Heart right ventricle (tissue), 16 donors: ENCODE measurements around the gene ZNF511. TPM values are rescaled to one million over a fixed set of nuclear protein-coding genes. Genes with fewer than 3 reads are reported as not detected.

Experiments
- ATAC-seq, 8 donors: fragments of 200-7000 bp; cut with Tn5 transposase; one replicate each; pipeline ENCODE4 v1.9.1; 2020; ENCODE audit warnings: mild to moderate bottlenecking in 8 of 8, moderate library complexity in 8 of 8, moderate number of reproducible peaks in 1 of 8
- DNase-seq, 2 donors: peaks; one replicate each; pipeline ENCODE4 v3.0.0-alpha.2; 2020
- H3K27ac ChIP-seq, 10 donors: fragments of 200-600 bp; sonication (generic) in 2 of 10; one replicate each; pipeline versions ENCODE4 v1.5.0 to v1.8.0; 2020 to 2022; ENCODE audit warnings: mild to moderate bottlenecking in 3 of 10
- H3K27me3 ChIP-seq, 7 donors: fragments of 200-600 bp; one replicate each; pipeline ENCODE4 v1.8.0; 2021 to 2022; ENCODE audit warnings: mild to moderate bottlenecking in 2 of 7
- H3K36me3 ChIP-seq, 9 donors: fragments of 200-600 bp; sonication (generic) in 1 of 9; one replicate each; pipeline versions ENCODE4 v1.5.0 to v1.8.0; 2020 to 2022; ENCODE audit warnings: mild to moderate bottlenecking in 2 of 9
- H3K4me1 ChIP-seq, 9 donors: fragments of 200-600 bp; sonication (generic) in 1 of 9; one replicate each; pipeline versions ENCODE4 v1.5.0 to v1.8.0; 2020 to 2022; ENCODE audit warnings: mild to moderate bottlenecking in 4 of 9
- H3K4me3 ChIP-seq, 10 donors: fragments of 200-600 bp; sonication (generic) in 2 of 10; one replicate each; pipeline versions ENCODE4 v1.5.0 to v1.8.0; 2020 to 2022; ENCODE audit warnings: mild to moderate bottlenecking in 7 of 10, moderate library complexity in 2 of 10
- H3K9me3 ChIP-seq, 11 donors: fragments of 200-600 bp in 10 of 11; sonication (generic) in 2 of 11; one replicate each; pipeline versions ENCODE4 v1.5.0 to v1.8.0; 2013 to 2022; ENCODE audit warnings: mild to moderate bottlenecking in 2 of 11, control low read depth in 1 of 11, moderate library complexity in 1 of 11
- WGBS, 2 donors: extraction: QIAGEN DNeasy Blood & Tissue Kit; methylation state at CpG; one replicate each; pipeline ENCODE4 v1.1.7; 2013; ENCODE audit warnings: inconsistent platforms in 1 of 2; 5-methylcytosine and 5-hydroxymethylcytosine counted together
- intact Hi-C, 10 donors: fragments of 100-400 bp; cut with DNase I; formaldehyde crosslinking; loops; one replicate each; pipeline versions ENCODE4 v1.11.1 to v1.14.2; 2022
- polyA plus RNA-seq, 2 donors: library from polyadenylated mRNA; stranded (reverse); fragments of 200-250 nt; gene quantifications; one replicate each; pipeline ENCODE4 v1.2.3, GENCODE V29; 2013
- total RNA-seq, 10 donors: library from RNA; stranded (reverse); fragmentation: NEBNext Ultra II Directional in 3 of 10; extraction: Animal tissue kit (Norgen Biotek cat#: 25700) in 3 of 10; gene quantifications; one replicate each; pipeline versions ENCODE4 v1.2.1 to v1.2.4, GENCODE V29; 2021 to 2023
- TF ChIP-seq, protein P1 (sequence below), 9 donors: fragments of 200-600 bp; sonication (generic) in 2 of 9; IDR thresholded peaks; one replicate each; pipeline versions ENCODE4 v1.5.0 to v1.8.0; 2021 to 2022; ENCODE audit warnings: antibody characterized with exemption in 9 of 9, mild to moderate bottlenecking in 5 of 9, moderate library complexity in 1 of 9
- donor health status: Arrhythmogenic right ventricular cardiomyopathy.
- donor health status: ischemic (EF 13 %, LVEDD 7.1; RV severe dilation, severe dysfunction).
- donor health status: healthy with polysubstance abuse.
- donor health status: DM: no; HTN: yes; CAD: no.
- donor health status: DM: no; HTN: no; CAD: no.
- donor health status: ischemic (EF 25% LVEDD 6.9; RV normal size, moderate dysfunction).
- donor health status: ischemic (EF 25% LVEDD 5.7; RV mildly dilated, moderate dysfunction).
- donor health status: healthy.
- donor health status: DM: yes; HTN: yes; CAD: no.
- donor health status: Ischemic cardiomyopathy.
- donor health status: ischemic (EF 35%, LVEDD 5.7; RV mildly dilated, moderate dysfunction).
- donor health status: nonischemic (EF 11% LVEDD 7.7; RV severe dilation, severe dysfunction).
- donor health status: DM: yes; HTN: yes; CAD: no.
- donor health status: PGD.
- donor health status: ischemic (EF 29% LVEDD 5.4; RV normal size, mild dysfunction).
- donor health status: nonischemic (EF 23%, LVEDD 6.1; RV moderate dilation, normal function).

Gene ZNF511
- total and polyA plus RNA-seq, 12 donors, result 30.6 to 129 (median 43.5) TPM

DNA sequence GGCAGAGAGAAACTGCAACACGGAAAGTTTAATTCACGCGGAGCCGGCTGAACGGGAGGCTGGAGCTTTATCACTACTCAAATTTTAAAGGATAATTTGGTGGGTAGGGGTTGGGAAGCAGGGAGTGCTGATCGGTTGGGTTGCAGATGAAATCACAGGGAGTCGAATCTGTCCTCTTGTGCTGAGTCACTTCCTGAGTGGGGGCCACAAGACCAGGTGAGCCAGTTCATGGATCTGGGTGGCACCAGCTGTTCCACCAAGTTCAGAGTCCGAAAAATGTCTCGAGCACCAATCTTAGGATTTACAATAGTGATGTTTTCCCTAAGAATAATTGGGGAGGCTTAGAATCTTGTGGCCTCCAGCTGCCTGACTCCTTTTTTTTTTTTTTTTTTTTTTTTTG is 34.8 kb downstream of the ZNF511 start:
- Histone ChIP-seq H3K4me3 (no peak overlapping the region), H3K27me3 (peaks cover 0 to 95% (median 77%) of the 10 kb centered on the region in 7 donors), H3K27ac (no peak overlapping the region), H3K36me3 (no peaks in the 10 kb centered on the region), H3K4me1 (no peaks in the 10 kb centered on the region), H3K9me3 (no peaks in the 10 kb centered on the region)
- intact Hi-C loops, result no loop called here
- ATAC-seq (no peak), DNase-seq (no peak)
- 56 to 58% methylated on average over 9 of the region's 9 CpGs for WGBS, 2 donors
- TF ChIP-seq, protein P1, sequence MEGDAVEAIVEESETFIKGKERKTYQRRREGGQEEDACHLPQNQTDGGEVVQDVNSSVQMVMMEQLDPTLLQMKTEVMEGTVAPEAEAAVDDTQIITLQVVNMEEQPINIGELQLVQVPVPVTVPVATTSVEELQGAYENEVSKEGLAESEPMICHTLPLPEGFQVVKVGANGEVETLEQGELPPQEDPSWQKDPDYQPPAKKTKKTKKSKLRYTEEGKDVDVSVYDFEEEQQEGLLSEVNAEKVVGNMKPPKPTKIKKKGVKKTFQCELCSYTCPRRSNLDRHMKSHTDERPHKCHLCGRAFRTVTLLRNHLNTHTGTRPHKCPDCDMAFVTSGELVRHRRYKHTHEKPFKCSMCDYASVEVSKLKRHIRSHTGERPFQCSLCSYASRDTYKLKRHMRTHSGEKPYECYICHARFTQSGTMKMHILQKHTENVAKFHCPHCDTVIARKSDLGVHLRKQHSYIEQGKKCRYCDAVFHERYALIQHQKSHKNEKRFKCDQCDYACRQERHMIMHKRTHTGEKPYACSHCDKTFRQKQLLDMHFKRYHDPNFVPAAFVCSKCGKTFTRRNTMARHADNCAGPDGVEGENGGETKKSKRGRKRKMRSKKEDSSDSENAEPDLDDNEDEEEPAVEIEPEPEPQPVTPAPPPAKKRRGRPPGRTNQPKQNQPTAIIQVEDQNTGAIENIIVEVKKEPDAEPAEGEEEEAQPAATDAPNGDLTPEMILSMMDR (IDR thresholded peaks at IDR 0.05), result no peak

DNA sequence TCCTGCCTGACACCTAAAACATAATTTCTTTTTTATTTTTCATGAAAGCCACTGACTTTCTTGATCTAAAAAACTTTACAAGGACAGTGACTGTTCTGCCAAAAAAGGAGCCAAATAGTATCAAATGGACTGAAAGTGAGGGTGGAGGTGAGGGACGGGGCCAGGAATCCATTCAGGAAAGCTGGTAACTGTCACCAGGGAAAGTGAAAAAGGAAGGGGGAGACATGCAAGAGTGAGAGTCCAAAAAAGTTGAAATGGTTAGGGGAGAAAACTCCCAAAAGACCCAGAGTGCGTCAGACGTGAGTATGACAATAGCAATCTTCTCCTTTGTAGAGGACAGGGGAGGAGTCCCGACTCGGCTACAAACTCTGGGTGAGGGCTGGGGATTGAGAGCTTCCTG is 35.5 kb downstream of the ZNF511 start:
- Histone ChIP-seq H3K4me3 (no peak overlapping the region), H3K27me3 (peaks cover 0 to 94% (median 74%) of the 10 kb centered on the region in 7 donors), H3K36me3 (no peaks in the 10 kb centered on the region), H3K27ac (no peak overlapping the region), H3K4me1 (no peaks in the 10 kb centered on the region), H3K9me3 (no peaks in the 10 kb centered on the region)
- ATAC-seq (no peak), DNase-seq (no peak)
- intact Hi-C loops, result no loop called here
- WGBS, 2 donors, result 63 to 77% methylated on average over 5 of the region's 5 CpGs
- TF ChIP-seq, protein P1 (IDR thresholded peaks at IDR 0.05), result no peak

DNA sequence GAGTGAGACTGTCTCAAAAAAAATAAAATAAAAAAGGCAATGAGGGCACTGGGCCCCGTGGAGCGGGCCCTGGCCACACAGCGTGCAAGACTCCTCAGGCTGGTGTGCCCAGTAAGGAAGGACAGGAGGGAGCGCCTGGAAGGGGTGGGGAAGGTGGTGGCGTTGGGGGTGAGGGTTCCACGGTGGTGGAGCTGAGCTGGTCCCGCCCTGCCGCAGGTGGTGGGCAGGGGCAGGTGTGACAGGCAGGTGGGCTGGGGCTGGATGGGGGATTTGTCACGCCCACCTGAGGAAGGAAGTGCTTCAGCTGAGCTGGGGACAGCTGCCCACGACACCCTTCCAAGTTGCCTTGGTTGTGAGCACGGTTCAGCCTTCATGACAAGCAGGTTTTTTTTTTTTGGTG is 37.7 kb downstream of the ZNF511 start:
- intact Hi-C loops, result no loop called here
- Histone ChIP-seq H3K4me3 (no peak overlapping the region), H3K27ac (no peak overlapping the region), H3K27me3 (peaks cover 0 to 82% (median 67%) of the 10 kb centered on the region in 7 donors), H3K9me3 (no peaks in the 10 kb centered on the region), H3K36me3 (no peaks in the 10 kb centered on the region), H3K4me1 (peaks cover 0 to 4% (median 0%) of the 10 kb centered on the region in 9 donors)
- ATAC-seq (no peak), DNase-seq (no peak)
- TF ChIP-seq, protein P1 (IDR thresholded peaks at IDR 0.05), result no peak
- WGBS, 2 donors, result 55 to 60% methylated on average over 11 of the region's 11 CpGs

DNA sequence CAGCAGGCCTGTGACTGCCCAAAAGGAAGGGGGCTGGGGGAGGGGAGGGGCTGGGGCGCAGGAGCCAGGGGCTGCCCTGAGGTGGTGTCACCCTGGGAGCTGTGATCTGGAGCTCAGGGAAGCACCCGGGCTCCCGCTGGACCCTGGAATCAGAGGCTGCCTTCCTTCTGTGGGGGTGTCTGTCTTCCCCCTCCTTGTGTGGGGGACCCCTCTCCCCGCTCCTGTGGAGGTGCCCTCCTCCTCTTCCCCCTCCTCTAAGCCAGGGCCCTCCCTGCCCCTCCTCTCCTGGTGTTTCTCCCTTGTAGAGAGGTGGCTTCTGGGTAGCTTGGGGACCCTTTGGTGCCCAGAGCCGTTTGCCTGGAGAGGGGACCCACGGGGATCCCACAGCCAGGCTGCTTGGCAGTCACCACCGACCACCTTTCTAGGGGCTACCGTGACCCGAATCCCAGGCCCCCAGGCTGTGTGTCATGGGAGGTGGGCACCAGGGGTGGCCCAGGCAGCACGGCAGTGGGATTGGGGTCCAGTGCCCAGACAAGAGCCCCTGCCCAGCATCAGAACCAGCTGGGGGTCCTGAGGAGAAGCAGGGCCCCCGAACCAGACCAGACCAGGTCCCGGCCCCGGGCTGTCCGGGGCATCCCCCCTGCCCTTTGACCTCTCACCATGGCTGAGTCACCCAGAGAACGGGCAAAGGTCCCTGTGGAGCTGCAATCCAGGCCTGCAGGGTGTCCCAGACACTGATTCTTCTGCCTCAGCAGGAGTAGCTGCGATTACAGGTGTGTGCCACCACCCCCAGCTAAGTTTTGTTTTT is 39.2 kb downstream of the ZNF511 start:
- intact Hi-C loops, result no loop called here
- no peak for DNase-seq
- TF ChIP-seq, protein P1 (IDR thresholded peaks at IDR 0.05), result no peak
- Histone ChIP-seq H3K27me3 (peaks cover 0 to 67% (median 54%) of the 10 kb centered on the region in 7 donors), H3K4me1 (peaks cover 0 to 4% (median 0%) of the 10 kb centered on the region in 9 donors), H3K27ac (no peak overlapping the region), H3K9me3 (no peaks in the 10 kb centered on the region), H3K4me3 (no peak overlapping the region), H3K36me3 (no peaks in the 10 kb centered on the region)
- 58 to 59% methylated on average over 16 of the region's 16 CpGs for WGBS, 2 donors
- ATAC-seq, result no peak
